Neural cell (in vitro differentiated cells): ENCODE data around the gene NCBP2L. TPM values are rescaled to one million over a fixed set of nuclear protein-coding genes. Genes with fewer than 3 reads are reported as not detected.

Source experiments
- H2AFZ ChIP-seq: fragments of 200-600, 300-800 bp; sonication (generic), shearing (Covaris generic); 2 replicates; pipeline ENCODE4 v1.6.0; 2014; ENCODE audit warnings: low read depth, mild to moderate bottlenecking, antibody characterized with exemption, low read length, moderate library complexity
- H3F3A ChIP-seq: fragments of 200-600 bp; shearing (Covaris generic); 2 replicates; pipeline ENCODE4 v1.6.1; 2016; ENCODE audit warnings: mild to moderate bottlenecking, moderate library complexity, mixed read lengths, antibody characterized with exemption, low read length; ENCODE audit not compliant: insufficient read depth, poor library complexity, severe bottlenecking
- H3K27ac ChIP-seq: fragments of 200-600, 300-800 bp; sonication (generic), shearing (Covaris generic); 2 replicates; pipeline ENCODE4 v1.5.1; 2014; ENCODE audit warnings: mild to moderate bottlenecking, low read length, moderate library complexity
- H3K27me3 ChIP-seq: fragments of 300-800, 200-600 bp; sonication (generic), shearing (Covaris generic); 2 replicates; pipeline ENCODE4 v1.6.0; 2014; ENCODE audit warnings: mild to moderate bottlenecking, low read depth, low read length, moderate library complexity; ENCODE audit not compliant: insufficient read depth
- H3K36me3 ChIP-seq: fragments of 300-800, 200-600 bp; sonication (generic), shearing (Covaris generic); 2 replicates; pipeline ENCODE4 v1.5.1; 2014; ENCODE audit warnings: mild to moderate bottlenecking, antibody characterized with exemption, low read length, moderate library complexity; ENCODE audit not compliant: insufficient read depth
- H3K4me2 ChIP-seq: fragments of 300-800, 200-600 bp; sonication (generic), shearing (Covaris generic); 2 replicates; pipeline ENCODE4 v1.6.0; 2014; ENCODE audit warnings: mild to moderate bottlenecking, low read length
- H3K4me3 ChIP-seq: fragments of 300-800, 200-600 bp; sonication (generic), shearing (Covaris generic); 2 replicates; pipeline ENCODE4 v1.5.1; 2014; ENCODE audit warnings: mild to moderate bottlenecking, low read length, moderate library complexity
- H3K79me2 ChIP-seq: fragments of 200-600 bp; shearing (Covaris generic); replicated peaks from 2 replicates; pipeline ENCODE4 v1.6.0; 2014; ENCODE audit warnings: mild to moderate bottlenecking, low read length, moderate library complexity; ENCODE audit not compliant: insufficient read depth
- H3K9ac ChIP-seq: fragments of 300-800, 200-600 bp; sonication (generic), shearing (Covaris generic); 2 replicates; pipeline ENCODE4 v1.6.1; 2016; ENCODE audit warnings: mild to moderate bottlenecking, low read length, mixed read lengths
- H3K9me2 ChIP-seq: fragments of 200-600 bp; shearing (Covaris generic); 2 replicates; pipeline ENCODE4 v1.6.1; 2016; ENCODE audit warnings: mild to moderate bottlenecking, low read length, mixed read lengths; ENCODE audit not compliant: insufficient read depth
- H3K9me3 ChIP-seq: fragments of 200-600, 300-800 bp; sonication (generic), shearing (Covaris generic); 2 replicates; pipeline ENCODE4 v1.6.1; 2016; ENCODE audit warnings: mild to moderate bottlenecking, mixed run types, low read length, moderate library complexity, mixed read lengths
- H4K20me1 ChIP-seq: fragments of 200-600 bp; shearing (Covaris generic); 2 replicates; pipeline ENCODE4 v1.6.1; 2016; ENCODE audit warnings: mild to moderate bottlenecking, mixed run types; ENCODE audit not compliant: insufficient read depth
- EP300 ChIP-seq: fragments of 450-650 bp; conservative IDR thresholded peaks from 2 replicates; pipeline ENCODE4 v1.6.1; 2014; ENCODE audit warnings: antibody characterized with exemption, mild to moderate bottlenecking, moderate library complexity; ENCODE audit not compliant: poor library complexity, severe bottlenecking
- EZH2 ChIP-seq: fragments of 200-600, 300-800 bp; shearing (Covaris generic), sonication (generic); IDR thresholded peaks from 2 replicates; pipeline ENCODE4 v1.6.1; 2014; ENCODE audit warnings: antibody characterized with exemption, low read length, borderline replicate concordance, mild to moderate bottlenecking; ENCODE audit not compliant: insufficient read depth, poor library complexity, severe bottlenecking
- MXI1 ChIP-seq: fragments of 450-650 bp; conservative IDR thresholded peaks from 2 replicates; pipeline ENCODE4 v1.6.1; 2014; ENCODE audit warnings: antibody characterized with exemption, mild to moderate bottlenecking; ENCODE audit not compliant: poor library complexity, severe bottlenecking
- POLR2AphosphoS5 ChIP-seq: IDR thresholded peaks from 2 replicates; pipeline ENCODE4 v1.6.1; 2012
- RAD21 ChIP-seq: fragments of 450-650 bp; conservative IDR thresholded peaks from 2 replicates; pipeline ENCODE4 v1.6.1; 2014; ENCODE audit warnings: antibody characterized with exemption, mild to moderate bottlenecking, moderate library complexity
- SMC3 ChIP-seq: fragments of 450-650 bp; conservative IDR thresholded peaks from 2 replicates; pipeline ENCODE4 v1.6.1; 2014; ENCODE audit warnings: antibody characterized with exemption, mild to moderate bottlenecking, moderate library complexity; ENCODE audit not compliant: poor library complexity
- TAF1 ChIP-seq: IDR thresholded peaks from 2 replicates; pipeline ENCODE4 v1.6.1; 2012; ENCODE audit warnings: low read depth
- polyA plus RNA-seq: library from polyadenylated mRNA; depleted of rRNA; stranded (reverse); fragments of >200 nt; gene quantifications from 2 replicates; pipeline ENCODE4 v1.2.3, GENCODE V29; 2014
- TF ChIP-seq, protein P1 (sequence below): IDR thresholded peaks from 2 replicates; pipeline ENCODE4 v1.6.1; 2012; ENCODE audit warnings: borderline replicate concordance
- TF ChIP-seq, protein P2 (sequence below): fragments of 450-650 bp; IDR thresholded peaks from 2 replicates; pipeline ENCODE4 v1.5.1; 2014; ENCODE audit warnings: antibody characterized with exemption, mild to moderate bottlenecking, moderate library complexity; ENCODE audit not compliant: poor library complexity, severe bottlenecking

NCBP2L gene
- polyA plus RNA-seq, 1 donor from 2014 or later = not detected

DNA sequence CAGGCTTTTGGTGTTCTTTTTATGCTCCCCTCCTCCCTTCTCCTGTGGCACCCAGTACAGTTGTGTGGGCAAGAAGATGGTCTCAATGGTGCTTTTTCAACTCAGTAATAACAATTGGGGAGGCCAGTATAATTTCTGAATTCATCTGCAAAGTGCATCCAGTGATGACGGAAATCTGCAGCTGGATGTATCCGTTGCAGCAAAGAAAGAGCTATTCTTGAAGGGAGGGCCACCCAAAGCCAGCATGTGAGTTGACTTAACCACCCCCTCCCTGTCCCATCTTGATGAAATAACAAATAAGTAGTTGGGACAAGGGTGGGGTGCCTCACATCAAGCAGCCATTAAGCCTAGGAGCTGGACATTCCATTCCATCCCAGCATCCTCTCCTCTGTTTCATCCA, 32.7 kb upstream of the NCBP2L start:
- Histone ChIP-seq H3K79me2 (no peaks in the 10 kb centered on the region), H3K4me2 (no peak overlapping the region), H4K20me1 (no peaks in the 10 kb centered on the region), H3K9ac (no peak overlapping the region), H3K9me2 (no peaks in the 10 kb centered on the region), H3K27ac (no peak overlapping the region), H2AFZ (no peak overlapping the region), H3F3A (no peaks in the 10 kb centered on the region), H3K36me3 (no peaks in the 10 kb centered on the region), H3K27me3 (no peaks in the 10 kb centered on the region), H3K4me3 (no peak overlapping the region), H3K9me3 (no peaks in the 10 kb centered on the region)
- TF ChIP-seq TAF1 (no peak), MXI1 (no peak), RAD21 (no peak), SMC3 (no peak), EP300 (no peak), EZH2 (no peak), POLR2AphosphoS5 (no peak)
- TF ChIP-seq, protein P1, sequence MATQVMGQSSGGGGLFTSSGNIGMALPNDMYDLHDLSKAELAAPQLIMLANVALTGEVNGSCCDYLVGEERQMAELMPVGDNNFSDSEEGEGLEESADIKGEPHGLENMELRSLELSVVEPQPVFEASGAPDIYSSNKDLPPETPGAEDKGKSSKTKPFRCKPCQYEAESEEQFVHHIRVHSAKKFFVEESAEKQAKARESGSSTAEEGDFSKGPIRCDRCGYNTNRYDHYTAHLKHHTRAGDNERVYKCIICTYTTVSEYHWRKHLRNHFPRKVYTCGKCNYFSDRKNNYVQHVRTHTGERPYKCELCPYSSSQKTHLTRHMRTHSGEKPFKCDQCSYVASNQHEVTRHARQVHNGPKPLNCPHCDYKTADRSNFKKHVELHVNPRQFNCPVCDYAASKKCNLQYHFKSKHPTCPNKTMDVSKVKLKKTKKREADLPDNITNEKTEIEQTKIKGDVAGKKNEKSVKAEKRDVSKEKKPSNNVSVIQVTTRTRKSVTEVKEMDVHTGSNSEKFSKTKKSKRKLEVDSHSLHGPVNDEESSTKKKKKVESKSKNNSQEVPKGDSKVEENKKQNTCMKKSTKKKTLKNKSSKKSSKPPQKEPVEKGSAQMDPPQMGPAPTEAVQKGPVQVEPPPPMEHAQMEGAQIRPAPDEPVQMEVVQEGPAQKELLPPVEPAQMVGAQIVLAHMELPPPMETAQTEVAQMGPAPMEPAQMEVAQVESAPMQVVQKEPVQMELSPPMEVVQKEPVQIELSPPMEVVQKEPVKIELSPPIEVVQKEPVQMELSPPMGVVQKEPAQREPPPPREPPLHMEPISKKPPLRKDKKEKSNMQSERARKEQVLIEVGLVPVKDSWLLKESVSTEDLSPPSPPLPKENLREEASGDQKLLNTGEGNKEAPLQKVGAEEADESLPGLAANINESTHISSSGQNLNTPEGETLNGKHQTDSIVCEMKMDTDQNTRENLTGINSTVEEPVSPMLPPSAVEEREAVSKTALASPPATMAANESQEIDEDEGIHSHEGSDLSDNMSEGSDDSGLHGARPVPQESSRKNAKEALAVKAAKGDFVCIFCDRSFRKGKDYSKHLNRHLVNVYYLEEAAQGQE = no peak
- TF ChIP-seq, protein P2, sequence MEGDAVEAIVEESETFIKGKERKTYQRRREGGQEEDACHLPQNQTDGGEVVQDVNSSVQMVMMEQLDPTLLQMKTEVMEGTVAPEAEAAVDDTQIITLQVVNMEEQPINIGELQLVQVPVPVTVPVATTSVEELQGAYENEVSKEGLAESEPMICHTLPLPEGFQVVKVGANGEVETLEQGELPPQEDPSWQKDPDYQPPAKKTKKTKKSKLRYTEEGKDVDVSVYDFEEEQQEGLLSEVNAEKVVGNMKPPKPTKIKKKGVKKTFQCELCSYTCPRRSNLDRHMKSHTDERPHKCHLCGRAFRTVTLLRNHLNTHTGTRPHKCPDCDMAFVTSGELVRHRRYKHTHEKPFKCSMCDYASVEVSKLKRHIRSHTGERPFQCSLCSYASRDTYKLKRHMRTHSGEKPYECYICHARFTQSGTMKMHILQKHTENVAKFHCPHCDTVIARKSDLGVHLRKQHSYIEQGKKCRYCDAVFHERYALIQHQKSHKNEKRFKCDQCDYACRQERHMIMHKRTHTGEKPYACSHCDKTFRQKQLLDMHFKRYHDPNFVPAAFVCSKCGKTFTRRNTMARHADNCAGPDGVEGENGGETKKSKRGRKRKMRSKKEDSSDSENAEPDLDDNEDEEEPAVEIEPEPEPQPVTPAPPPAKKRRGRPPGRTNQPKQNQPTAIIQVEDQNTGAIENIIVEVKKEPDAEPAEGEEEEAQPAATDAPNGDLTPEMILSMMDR = no peak

DNA sequence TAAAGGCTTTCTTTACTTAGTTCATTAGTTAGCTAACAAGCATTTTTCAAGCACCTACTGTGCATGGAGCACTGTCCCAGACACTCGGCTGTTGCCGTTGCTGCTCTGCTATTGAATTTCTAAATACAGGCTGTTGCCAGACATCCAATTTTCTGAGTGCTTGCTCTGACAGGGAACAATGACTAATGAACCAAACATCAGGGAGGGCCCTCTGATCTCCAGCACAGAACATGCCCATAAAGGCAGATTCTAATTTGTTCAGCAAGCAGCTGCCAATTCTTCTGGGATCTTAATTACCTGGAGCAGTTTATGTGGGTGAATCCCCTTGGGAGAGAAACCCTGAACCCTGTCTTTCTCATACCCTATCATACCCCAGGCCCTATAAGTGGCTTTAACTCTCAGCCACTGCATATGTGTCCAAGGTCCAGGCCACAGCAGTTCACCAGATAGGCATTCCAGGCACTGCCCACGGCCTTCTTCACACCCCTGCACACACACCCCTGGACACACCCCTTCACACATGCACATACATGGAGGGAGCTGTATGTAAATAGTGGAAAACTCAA, 29.9 kb upstream of the NCBP2L start:
- H3K27me3 ChIP-seq = peaks cover 3% of the 10 kb centered on the region
- H3K27ac ChIP-seq = no peak overlapping the region
- H3K79me2 ChIP-seq = no peaks in the 10 kb centered on the region

More for the DNA sequence above, 29.9 kb upstream of the NCBP2L start:
- Histone ChIP-seq H3K9ac (no peak overlapping the region), H2AFZ (no peak overlapping the region), H3K4me2 (no peak overlapping the region), H3K9me3 (no peaks in the 10 kb centered on the region), H3K36me3 (no peaks in the 10 kb centered on the region), H4K20me1 (no peaks in the 10 kb centered on the region), H3K4me3 (no peak overlapping the region), H3K9me2 (no peaks in the 10 kb centered on the region), H3F3A (no peaks in the 10 kb centered on the region)
- TF ChIP-seq SMC3 (no peak), EP300 (no peak), POLR2AphosphoS5 (no peak), TAF1 (no peak), MXI1 (no peak), RAD21 (no peak), EZH2 (no peak)
- TF ChIP-seq, protein P1 = no peak
- TF ChIP-seq, protein P2 = no peak
